ENCODE results near the gene FBXO2. TPM values are rescaled to one million over a fixed set of nuclear protein-coding genes. Genes with fewer than 3 reads are reported as not detected.
A peak's percentile ranks its signal among the peaks of the same experiment; 100 is the strongest.

Gene FBXO2
- total RNA-seq, 4 donors from 2014 or later: 1.1 to 24.3 (median 8.3) TPM

- no peak for TF ChIP-seq CTCF (IDR thresholded peaks at IDR 0.05)
- no peak for ATAC-seq (ENCODE audit: low FRiP score)
- no peak for DNase-seq (ENCODE audit: low spot score)
Measured at GRCh38 chr1:11673089-11673769, 19.0 kb upstream of the FBXO2 start.

GRCh38 chr1:11671544-11672286 lies 17.5 kb upstream of the FBXO2 start:
- no peak for TF ChIP-seq CTCF (IDR thresholded peaks at IDR 0.05)
- ATAC-seq (ENCODE audit: low FRiP score): no peak
- no peak for DNase-seq (ENCODE audit: low spot score)

DNA sequence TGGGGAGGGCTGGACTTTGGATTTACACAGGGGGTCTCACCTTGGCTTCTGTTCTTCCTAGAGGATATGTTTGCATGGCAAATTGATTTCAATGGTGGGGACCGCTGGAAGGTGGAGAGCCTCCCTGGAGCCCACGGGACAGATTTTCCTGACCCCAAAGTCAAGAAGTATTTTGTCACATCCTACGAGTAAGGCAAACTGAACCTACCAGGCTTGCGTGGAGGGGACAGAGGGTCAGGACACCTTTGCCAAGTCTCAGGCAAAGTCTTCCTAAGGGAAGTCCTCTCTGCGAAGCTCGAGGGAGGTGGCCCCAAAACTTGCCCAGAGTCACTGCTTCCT lies 16.9 kb upstream of the FBXO2 start:
- TF ChIP-seq CTCF (IDR thresholded peaks at IDR 0.05): no peak
- DNase-seq (ENCODE audit: low spot score) (no peak), ATAC-seq (ENCODE audit: low FRiP score) (no peak)

DNA sequence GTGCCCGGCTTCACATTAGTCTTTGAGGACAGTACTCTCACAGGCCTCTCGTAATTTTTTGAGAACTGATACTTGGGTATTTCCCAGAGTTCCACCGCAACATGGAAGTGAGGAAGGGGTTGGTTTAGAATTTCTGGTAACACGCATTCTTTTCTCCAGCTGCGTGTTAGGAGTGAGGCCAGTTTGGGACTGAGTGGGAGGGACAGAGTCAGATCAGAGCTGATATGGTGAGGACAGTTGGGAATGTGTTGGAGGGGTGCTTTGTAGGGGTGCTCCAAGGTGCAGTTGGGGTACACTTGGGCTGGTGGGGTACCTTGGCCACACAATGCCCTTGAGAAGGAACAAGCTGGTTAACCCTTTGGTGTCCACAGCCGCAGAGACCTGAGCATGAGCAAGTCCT lies 16.5 kb upstream of the FBXO2 start:
- ATAC-seq (ENCODE audit: low FRiP score) (no peak), DNase-seq (ENCODE audit: low spot score) (no peak)
- TF ChIP-seq CTCF (IDR thresholded peaks at IDR 0.05): no peak

GRCh38 chr1:11668516-11668915 lies 14.3 kb upstream of the FBXO2 start:
- ATAC-seq (ENCODE audit: low FRiP score): no peak
- TF ChIP-seq CTCF (IDR thresholded peaks at IDR 0.05): no peak
- no peak for DNase-seq (ENCODE audit: low spot score)

DNA sequence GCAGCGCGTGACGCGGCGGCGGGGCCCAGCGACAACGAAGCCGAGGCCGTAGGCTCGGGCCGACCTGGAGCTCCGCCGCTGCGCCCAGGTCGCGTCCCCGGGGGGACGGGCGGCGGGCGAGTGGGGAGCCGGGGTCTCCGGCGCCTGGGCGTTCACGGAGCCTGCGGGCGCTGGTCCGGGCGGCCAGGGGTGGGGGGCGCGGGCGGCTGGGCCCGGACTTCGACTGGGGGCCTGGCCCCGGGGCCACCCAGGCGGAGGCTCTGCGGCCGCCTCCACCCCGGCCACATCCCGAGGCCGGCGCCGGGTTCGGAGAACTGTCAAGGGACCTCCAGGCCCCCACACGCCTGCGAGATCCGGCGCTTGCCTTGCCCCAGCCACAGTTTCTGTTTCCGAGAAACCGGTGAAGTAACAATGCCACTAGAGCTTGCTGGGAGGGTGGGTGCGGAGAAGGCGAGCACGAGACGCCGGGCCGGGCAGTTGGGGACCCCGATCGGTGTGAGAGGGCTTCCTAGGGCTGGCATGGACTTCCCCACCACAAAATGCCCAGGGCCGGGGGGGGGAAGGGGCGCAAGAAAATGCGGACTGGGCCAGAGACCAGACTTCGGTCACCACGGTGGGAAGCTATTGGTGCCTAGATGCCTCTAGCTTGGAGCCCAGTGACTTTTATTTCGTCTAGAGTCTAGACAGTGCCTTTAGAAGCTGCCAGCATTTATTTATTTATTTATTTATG lies 10.3 kb upstream of the FBXO2 start:
- TF ChIP-seq CTCF (IDR thresholded peaks at IDR 0.05): no peak
- ATAC-seq (ENCODE audit: low FRiP score): peak; percentile 18
- no peak for DNase-seq (ENCODE audit: low spot score)
